ENCODE measurements around the gene SOX6.

- TF ChIP-seq CTCF (conservative IDR thresholded peaks at IDR 0.05; ENCODE audit: low read length) (no peak), EZH2phosphoT487 (IDR thresholded peaks at IDR 0.05; ENCODE audit: borderline replicate concordance, low read depth, low read length) (no peak)
Observed at GRCh38 chr11:16040151-16040550, 316.2 kb downstream of the SOX6 start.

Measured in OCI-LY7 (cell line).